Small intestine (tissue), 16 donors: ENCODE data around the gene MORF4L1. TPM values are rescaled to one million over a fixed set of nuclear protein-coding genes. Genes with fewer than 3 reads are reported as not detected.
A peak's percentile ranks its signal among the peaks of the same experiment; 100 is the strongest.

Source experiments
- DNase-seq, 2 donors: peaks; one replicate each; pipeline versions ENCODE4 v3.0.0 to v3.0.0-alpha.2; 2013
- FAIRE-seq: peaks from 2 replicates; lab custom pipeline; 2012; peaks lifted over from hg19 to GRCh38; lab: Jason Lieb, UNC
- H3K27ac ChIP-seq, 3 donors: one replicate each; pipeline ENCODE4 v1.5.1; 2013; ENCODE audit warnings: low read length in 2 of 3, mild to moderate bottlenecking in 2 of 3, control low read depth in 1 of 3, inconsistent platforms in 1 of 3, low read depth in 1 of 3, moderate library complexity in 1 of 3
- H3K27me3 ChIP-seq, 3 donors: one replicate each; pipeline ENCODE4 v1.6.1; 2013; ENCODE audit warnings: low read length in 3 of 3, inconsistent platforms in 1 of 3; ENCODE audit not compliant: control insufficient read depth in 3 of 3, insufficient read depth in 3 of 3
- H3K36me3 ChIP-seq, 3 donors: one replicate each; pipeline ENCODE4 v1.6.1; 2013; ENCODE audit warnings: low read length in 3 of 3, inconsistent platforms in 1 of 3, low read depth in 1 of 3, mild to moderate bottlenecking in 1 of 3, moderate library complexity in 1 of 3; ENCODE audit not compliant: control insufficient read depth in 3 of 3, insufficient read depth in 2 of 3
- H3K4me1 ChIP-seq, 3 donors: one replicate each; pipeline ENCODE4 v1.6.1; 2013; ENCODE audit warnings: low read length in 2 of 3, inconsistent platforms in 1 of 3, low read depth in 1 of 3, mild to moderate bottlenecking in 1 of 3, moderate library complexity in 1 of 3; ENCODE audit not compliant: control insufficient read depth in 3 of 3, insufficient read depth in 2 of 3
- H3K4me3 ChIP-seq, 3 donors: one replicate each; pipeline ENCODE4 v1.5.1; 2013; ENCODE audit warnings: low read length in 3 of 3, control low read depth in 1 of 3, inconsistent platforms in 1 of 3, low read depth in 1 of 3, mild to moderate bottlenecking in 1 of 3, moderate library complexity in 1 of 3
- H3K9me3 ChIP-seq, 2 donors: one replicate each; pipeline ENCODE4 v1.6.1; 2013; ENCODE audit warnings: low read depth in 1 of 2, low read length in 1 of 2; ENCODE audit not compliant: control insufficient read depth in 2 of 2, insufficient read depth in 1 of 2
- WGBS, 3 donors: extraction: QIAGEN DNeasy Blood & Tissue Kit; methylation state at CpG; one replicate each; pipeline ENCODE4 v1.1.7; 2013; 5-methylcytosine and 5-hydroxymethylcytosine counted together
- long read RNA-seq, 10 donors: transcript quantifications; one replicate each; lab custom pipeline, GENCODE V29; 2026
- polyA plus RNA-seq, 4 donors: library from polyadenylated mRNA; stranded (reverse) in 3 of 4; unstranded in 1 of 4; fragments of 200-250 nt in 3 of 4; fragments of 120-200 nt in 1 of 4; gene quantifications; one replicate each; pipeline versions ENCODE4 v1.2.1 to v1.2.3, GENCODE V29; 2013
- donor health status: healthy with polysubstance abuse.
- donor health status: control.
- donor health status: control.
- donor health status: Bipolar disorder and iron deficiency.
- donor health status: healthy.

MORF4L1 gene
- 100 to 1,000 TPM; 157 to 357 (median 224) TPM for polyA plus RNA-seq
- long read RNA-seq, donor 1 = 0 reads
- long read RNA-seq, donor 2, transcript MORF4L1-216 (5 exons, 448 nt) = minor isoform, 14 of 177 reads
- long read RNA-seq, donor 2, transcript MORF4L1-203 (12 exons, 1,880 nt) = major isoform, 41 of 177 reads
- long read RNA-seq, donor 2, partial matches to known transcripts = 120 of 177 reads
- long read RNA-seq, donor 2, other reads (novel, unspliced or antisense) = 0 of 177 reads
- long read RNA-seq, donor 3, transcript MORF4L1-203 (12 exons, 1,880 nt) = major isoform, 41 of 266 reads
- long read RNA-seq, donor 3, transcript MORF4L1-216 (5 exons, 448 nt) = minor isoform, 10 of 266 reads
- long read RNA-seq, donor 3, partial matches to known transcripts = 212 of 266 reads
- long read RNA-seq, donor 3, other reads (novel, unspliced or antisense) = 0 of 266 reads
- long read RNA-seq, donor 4, partial matches to known transcripts = 0 of 6 reads
- long read RNA-seq, donor 4, other reads (novel, unspliced or antisense) = 0 of 6 reads
- long read RNA-seq, donor 5, transcript MORF4L1-203 (12 exons, 1,880 nt) = major isoform, 14 of 30 reads
- long read RNA-seq, donor 5, partial matches to known transcripts = 11 of 30 reads
- long read RNA-seq, donor 5, other reads (novel, unspliced or antisense) = 0 of 30 reads
- long read RNA-seq, donor 6, transcript MORF4L1-203 (12 exons, 1,880 nt) = major isoform, 61 of 148 reads
- long read RNA-seq, donor 6, transcript MORF4L1-216 (5 exons, 448 nt) = minor isoform, 52 of 148 reads
- long read RNA-seq, donor 6, partial matches to known transcripts = 26 of 148 reads
- long read RNA-seq, donor 6, other reads (novel, unspliced or antisense) = 0 of 148 reads
- long read RNA-seq, donor 7, transcript MORF4L1-203 (12 exons, 1,880 nt) = major isoform, 180 of 326 reads
- long read RNA-seq, donor 7, transcript MORF4L1-216 (5 exons, 448 nt) = minor isoform, 30 of 326 reads
- long read RNA-seq, donor 7, transcript MORF4L1-204 (4 exons, 591 nt) = minor isoform, 6 of 326 reads
- long read RNA-seq, donor 7, partial matches to known transcripts = 88 of 326 reads
- long read RNA-seq, donor 7, other reads (novel, unspliced or antisense) = 18 of 326 reads
- long read RNA-seq, donor 8, transcript MORF4L1-203 (12 exons, 1,880 nt) = major isoform, 15 of 20 reads
- long read RNA-seq, donor 8, partial matches to known transcripts = 5 of 20 reads
- long read RNA-seq, donor 8, other reads (novel, unspliced or antisense) = 0 of 20 reads
- long read RNA-seq, donor 9, transcript MORF4L1-203 (12 exons, 1,880 nt) = major isoform, 14 of 19 reads
- long read RNA-seq, donor 9, partial matches to known transcripts = 0 of 19 reads
- long read RNA-seq, donor 9, other reads (novel, unspliced or antisense) = 0 of 19 reads
- long read RNA-seq, donor 10, transcript MORF4L1-204 (4 exons, 591 nt) = minor isoform, 9 of 270 reads
- long read RNA-seq, donor 10, transcript MORF4L1-216 (5 exons, 448 nt) = major isoform, 106 of 270 reads
- long read RNA-seq, donor 10, transcript MORF4L1-206 (6 exons, 1,074 nt) = minor isoform, 6 of 270 reads
- long read RNA-seq, donor 10, transcript MORF4L1-203 (12 exons, 1,880 nt) = minor isoform, 104 of 270 reads
- long read RNA-seq, donor 10, partial matches to known transcripts = 42 of 270 reads
- long read RNA-seq, donor 10, other reads (novel, unspliced or antisense) = 0 of 270 reads

GRCh38 chr15:78872155-78872971 lies at the start of gene MORF4L1:
Gene MORF4L1 (plus strand): TSS chr15:78872890. CDS start chr15:78873018, 128 bp downstream.
- Histone ChIP-seq H3K9me3 (no peaks in the 10 kb centered on the region), H3K27me3 (no peaks in the 10 kb centered on the region), H3K4me3 (peak within 1 kb of the TSS; percentile 79 to 99 (median 98)), H3K4me1 (peaks cover 0 to 18% (median 8%) of the 10 kb centered on the region in 3 donors), H3K27ac (peak within 1 kb of the TSS; percentile 99 to 100 (median 100)), H3K36me3 (peaks cover 0 to 5% (median 0%) of the 10 kb centered on the region in 3 donors)
- WGBS, 3 donors = 7 to 13% (median 9%) methylated on average over 43 to 52 of the region's 52 CpGs
- FAIRE-seq (no peak), DNase-seq (peak; percentile 92 to 97)

DNA sequence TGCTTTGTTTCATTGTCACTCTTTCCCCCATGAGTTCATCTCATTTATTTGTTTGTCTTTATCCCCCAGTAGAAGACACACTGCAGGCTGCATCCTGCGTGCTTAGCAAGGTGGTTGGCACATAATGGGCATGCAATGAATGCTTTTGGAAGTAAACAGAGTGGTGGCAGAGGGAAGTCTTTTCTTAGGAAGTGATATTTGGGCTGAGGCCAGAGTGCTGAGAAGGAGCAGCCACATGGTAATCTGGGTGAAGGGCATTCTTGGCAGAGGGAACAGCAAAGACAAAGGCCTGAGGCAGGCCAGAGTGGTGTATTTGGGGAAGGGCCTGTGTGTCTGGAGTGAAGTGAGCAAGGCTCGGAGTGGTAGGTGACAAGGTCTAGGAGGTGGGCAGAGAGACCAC lies 43.8 kb upstream of the MORF4L1 start:
- no peaks in the 10 kb centered on the region for H3K4me1 ChIP-seq
- no peak for FAIRE-seq
- no peaks in the 10 kb centered on the region for H3K36me3 ChIP-seq
- no peak overlapping the region for H3K4me3 ChIP-seq
- H3K27me3 ChIP-seq = peaks cover 0 to 27% (median 2%) of the 10 kb centered on the region in 3 donors
- no peaks in the 10 kb centered on the region for H3K9me3 ChIP-seq
- no peak overlapping the region for H3K27ac ChIP-seq
- 86 to 89% (median 88%) methylated on average over 2 of the region's 2 CpGs for WGBS, 3 donors
- DNase-seq = no peak

- H3K27me3 ChIP-seq = peaks cover 0 to 27% (median 2%) of the 10 kb centered on the region in 3 donors
- no peaks in the 10 kb centered on the region for H3K36me3 ChIP-seq
- no peaks in the 10 kb centered on the region for H3K9me3 ChIP-seq
- WGBS, 3 donors = 31 to 47% (median 36%) methylated on average over 51 to 52 of the region's 52 CpGs
- H3K27ac ChIP-seq = no peak overlapping the region
- H3K4me3 ChIP-seq = no peak overlapping the region
- H3K4me1 ChIP-seq = no peaks in the 10 kb centered on the region
- FAIRE-seq (no peak), DNase-seq (no peak)
These were observed 42.0 kb upstream of the MORF4L1 start for GRCh38 chr15:78830514-78831228.

DNA sequence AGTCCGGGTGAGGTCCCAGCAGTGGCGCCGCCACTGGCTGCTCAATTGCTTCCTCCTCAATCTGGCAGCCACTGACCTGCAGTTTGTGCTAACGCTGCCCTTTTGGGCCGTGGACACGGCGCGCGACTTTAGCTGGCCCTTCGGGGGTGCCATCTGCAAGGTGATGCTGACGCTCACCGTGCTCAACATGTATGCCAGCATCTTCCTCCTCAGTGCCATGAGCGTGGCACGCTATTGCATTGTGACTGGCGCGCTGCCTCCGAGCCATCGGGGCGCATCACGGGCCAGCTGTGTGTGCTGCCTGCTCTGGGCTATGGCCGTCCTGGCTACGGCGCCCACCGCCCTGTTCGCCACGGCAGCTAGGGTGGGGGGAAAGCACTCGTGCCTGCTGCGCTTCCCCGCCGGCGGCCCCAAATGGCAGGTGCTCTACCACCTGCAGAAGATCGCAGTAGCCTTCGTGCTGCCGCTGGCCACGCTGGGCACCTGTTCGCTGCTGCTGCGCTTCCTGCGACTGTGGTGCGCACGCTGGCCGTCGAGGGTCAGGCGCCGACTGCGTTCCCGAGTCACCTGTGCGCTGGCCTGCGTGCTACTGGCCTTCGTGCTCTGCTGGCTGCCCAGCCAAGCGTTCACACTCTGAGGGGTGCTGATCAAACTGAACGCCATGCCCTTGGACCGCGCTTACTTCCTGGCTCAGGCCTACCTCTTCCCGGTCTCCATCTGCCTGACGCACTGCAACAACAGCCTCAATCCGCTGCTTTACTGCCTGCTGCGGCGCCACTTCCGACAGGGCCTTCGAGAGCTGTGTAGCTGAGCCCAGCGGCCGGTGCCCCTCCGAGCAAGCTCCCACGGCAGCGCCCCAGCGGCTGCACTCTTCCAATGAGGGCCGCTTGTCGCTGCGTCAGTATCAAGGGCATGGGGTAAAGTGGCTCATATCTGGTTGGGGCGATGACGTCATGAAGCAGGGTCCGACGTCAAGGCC lies 41.2 kb upstream of the MORF4L1 start:
- 81 to 87% (median 85%) methylated on average over 67 to 73 of the region's 73 CpGs for WGBS, 3 donors
- Histone ChIP-seq H3K9me3 (no peaks in the 10 kb centered on the region), H3K4me3 (no peak overlapping the region), H3K27me3 (peaks cover 0 to 27% (median 2%) of the 10 kb centered on the region in 3 donors), H3K27ac (no peak overlapping the region), H3K36me3 (no peaks in the 10 kb centered on the region), H3K4me1 (no peaks in the 10 kb centered on the region)
- no peak for DNase-seq
- FAIRE-seq = no peak

- FAIRE-seq = no peak
- no peaks in the 10 kb centered on the region for H3K36me3 ChIP-seq
- H3K27ac ChIP-seq = no peak overlapping the region
- H3K27me3 ChIP-seq = peaks cover 0 to 17% (median 2%) of the 10 kb centered on the region in 3 donors
- no peaks in the 10 kb centered on the region for H3K4me1 ChIP-seq
- no peak for DNase-seq
- 73 to 88% (median 85%) methylated on average over 1 of the region's 1 CpG for WGBS, 3 donors
- H3K4me3 ChIP-seq = no peak overlapping the region
- H3K9me3 ChIP-seq = no peaks in the 10 kb centered on the region
These were observed 36.4 kb upstream of the MORF4L1 start for GRCh38 chr15:78836333-78836732.

DNA sequence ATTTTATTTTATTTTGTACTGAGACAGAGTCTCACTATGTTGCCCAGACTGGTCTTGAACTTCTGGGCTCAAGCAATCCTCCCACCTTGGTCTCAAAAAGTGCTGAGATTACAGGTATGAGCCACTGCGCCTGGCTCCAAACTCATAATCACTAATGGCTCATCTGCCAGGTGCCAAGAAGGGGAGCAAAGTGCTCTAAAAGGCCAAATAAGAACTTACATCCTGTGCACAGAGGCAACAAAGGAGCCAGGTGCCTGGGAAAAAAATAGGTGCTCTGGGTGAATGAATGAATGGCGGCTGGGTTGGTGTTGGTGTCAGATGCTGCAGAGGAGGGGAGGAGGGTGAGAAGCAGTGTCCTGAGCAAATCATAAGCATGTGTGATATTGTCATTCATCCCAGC lies 35.6 kb upstream of the MORF4L1 start:
- Histone ChIP-seq H3K27ac (no peak overlapping the region), H3K36me3 (no peaks in the 10 kb centered on the region), H3K4me1 (no peaks in the 10 kb centered on the region), H3K9me3 (no peaks in the 10 kb centered on the region), H3K4me3 (no peak overlapping the region), H3K27me3 (peaks cover 0 to 10% (median 0%) of the 10 kb centered on the region in 3 donors)
- FAIRE-seq = no peak
- DNase-seq = no peak
- WGBS, 3 donors = 48 to 69% (median 50%) methylated on average over 2 of the region's 2 CpGs
